ENCODE results near the gene SGIP1.

The SGIP1 gene

DNA sequence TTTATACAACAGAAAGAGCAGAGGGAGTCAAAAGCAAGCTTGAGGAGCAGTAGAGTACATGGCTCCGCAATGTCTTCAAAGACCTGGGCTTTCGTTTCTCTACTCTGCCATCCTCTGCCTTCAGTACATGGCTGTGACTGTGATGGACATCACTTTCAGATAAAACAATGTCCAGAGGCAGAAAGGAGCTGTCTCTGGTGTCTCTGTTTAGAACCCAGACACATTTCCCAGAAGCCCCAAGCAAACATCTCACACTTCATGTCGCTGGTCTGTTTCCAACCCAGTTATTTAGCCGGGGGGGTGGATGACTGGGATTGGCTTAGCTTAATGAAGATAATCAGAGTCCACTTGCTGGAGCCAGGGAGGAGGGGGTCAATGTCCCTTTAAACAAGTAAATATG lies 25.6 kb downstream of the SGIP1 start:
- H3K4me1 ChIP-seq (ENCODE audit: control insufficient read depth, low read length): no peaks in the 10 kb centered on the region
- no peak overlapping the region for H3K27ac ChIP-seq (ENCODE audit: low read depth, low read length)
- H4K20me1 ChIP-seq (ENCODE audit: control insufficient read depth, insufficient read depth, low read depth, low read length): no peaks in the 10 kb centered on the region
- H3F3A ChIP-seq (ENCODE audit: control insufficient read depth, insufficient read depth): no peaks in the 10 kb centered on the region
- no peak overlapping the region for H3K4me3 ChIP-seq (ENCODE audit: low read length)
- no peaks in the 10 kb centered on the region for H3K79me2 ChIP-seq (ENCODE audit: control insufficient read depth, low read length)
- H3K4me2 ChIP-seq (ENCODE audit: low read length): no peak overlapping the region
- no peaks in the 10 kb centered on the region for H3K9me2 ChIP-seq (replicated peaks; ENCODE audit: control insufficient read depth, low read length)
- H3K36me3 ChIP-seq (ENCODE audit: control insufficient read depth, low read length): no peaks in the 10 kb centered on the region
- H3K27me3 ChIP-seq (ENCODE audit: control insufficient read depth, low read length): peaks cover 13% of the 10 kb centered on the region; the same call in 1 of the 2 replicates
- TF ChIP-seq EZH2phosphoT487 (IDR thresholded peaks at IDR 0.05; ENCODE audit: borderline replicate concordance, low read length): no peak
- TF ChIP-seq, protein P1, sequence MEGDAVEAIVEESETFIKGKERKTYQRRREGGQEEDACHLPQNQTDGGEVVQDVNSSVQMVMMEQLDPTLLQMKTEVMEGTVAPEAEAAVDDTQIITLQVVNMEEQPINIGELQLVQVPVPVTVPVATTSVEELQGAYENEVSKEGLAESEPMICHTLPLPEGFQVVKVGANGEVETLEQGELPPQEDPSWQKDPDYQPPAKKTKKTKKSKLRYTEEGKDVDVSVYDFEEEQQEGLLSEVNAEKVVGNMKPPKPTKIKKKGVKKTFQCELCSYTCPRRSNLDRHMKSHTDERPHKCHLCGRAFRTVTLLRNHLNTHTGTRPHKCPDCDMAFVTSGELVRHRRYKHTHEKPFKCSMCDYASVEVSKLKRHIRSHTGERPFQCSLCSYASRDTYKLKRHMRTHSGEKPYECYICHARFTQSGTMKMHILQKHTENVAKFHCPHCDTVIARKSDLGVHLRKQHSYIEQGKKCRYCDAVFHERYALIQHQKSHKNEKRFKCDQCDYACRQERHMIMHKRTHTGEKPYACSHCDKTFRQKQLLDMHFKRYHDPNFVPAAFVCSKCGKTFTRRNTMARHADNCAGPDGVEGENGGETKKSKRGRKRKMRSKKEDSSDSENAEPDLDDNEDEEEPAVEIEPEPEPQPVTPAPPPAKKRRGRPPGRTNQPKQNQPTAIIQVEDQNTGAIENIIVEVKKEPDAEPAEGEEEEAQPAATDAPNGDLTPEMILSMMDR (IDR thresholded peaks at IDR 0.05; ENCODE audit: low read depth, low read length, poor library complexity, severe bottlenecking): no peak
- H3K9me3 ChIP-seq (ENCODE audit: control insufficient read depth, insufficient read depth, low read length): no peaks in the 10 kb centered on the region

DNA sequence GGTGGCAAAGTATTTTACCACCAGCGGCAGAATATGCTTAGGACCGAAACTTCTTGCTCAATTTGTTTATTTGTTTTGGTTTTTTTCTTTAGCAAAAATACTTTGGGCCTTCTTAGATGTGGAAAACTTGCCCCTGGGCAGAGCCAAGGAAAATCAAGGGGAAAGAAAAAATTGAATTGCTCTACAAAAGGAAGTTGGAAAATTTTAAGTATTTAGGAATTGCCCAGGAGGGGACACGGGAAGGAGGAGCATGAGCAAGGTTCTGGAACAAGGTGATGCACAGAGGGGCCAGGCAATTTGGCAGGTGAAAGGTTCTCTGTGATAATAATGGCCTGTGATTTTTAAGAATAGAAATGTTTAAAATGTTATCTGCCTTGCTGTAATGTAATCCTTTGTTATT lies 28.6 kb downstream of the SGIP1 start:
- no peak for TF ChIP-seq EZH2phosphoT487 (IDR thresholded peaks at IDR 0.05; ENCODE audit: borderline replicate concordance, low read length)
- TF ChIP-seq, protein P1 (IDR thresholded peaks at IDR 0.05; ENCODE audit: low read depth, low read length, poor library complexity, severe bottlenecking): no peak
- H3K27ac ChIP-seq (ENCODE audit: low read depth, low read length): no peak overlapping the region

DNA sequence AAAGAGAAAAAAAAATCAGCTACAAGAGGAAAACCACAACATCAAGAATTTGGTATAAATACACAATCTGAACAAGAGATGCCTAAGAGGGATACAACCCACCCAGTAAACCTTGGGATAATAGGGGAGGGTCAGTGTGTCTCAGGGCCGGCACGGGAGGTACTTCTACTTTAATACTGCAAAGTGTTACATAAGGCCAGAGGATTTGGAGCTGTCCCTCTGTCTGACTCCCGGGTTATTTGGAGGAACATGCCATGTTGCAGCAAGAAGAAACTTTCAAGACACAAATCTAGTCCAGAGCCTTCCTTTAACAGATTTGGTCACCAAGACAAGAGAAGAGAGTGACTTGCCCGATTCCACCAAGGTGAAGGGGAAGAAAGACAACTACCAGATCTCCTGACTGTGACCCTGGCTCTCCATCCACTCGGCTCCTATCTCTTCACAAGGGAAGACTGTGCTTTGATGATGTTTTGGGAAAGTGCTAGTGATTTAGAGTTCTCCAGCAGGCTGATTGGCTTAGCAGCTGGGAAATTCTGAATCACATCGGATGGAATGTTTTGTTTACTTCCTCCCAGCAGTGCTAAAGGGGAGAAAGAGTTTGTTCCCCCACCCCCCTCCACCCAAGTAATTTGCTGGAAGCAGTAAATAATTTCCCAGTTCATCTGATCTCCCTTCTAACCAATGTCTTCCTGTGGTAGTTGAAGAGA lies 29.3 kb downstream of the SGIP1 start:
- Histone ChIP-seq H3K9me2 (replicated peaks; ENCODE audit: control insufficient read depth, low read length) (no peaks in the 10 kb centered on the region), H4K20me1 (ENCODE audit: control insufficient read depth, insufficient read depth, low read depth, low read length) (no peaks in the 10 kb centered on the region), H3K4me3 (ENCODE audit: low read length) (no peak overlapping the region), H3K27ac (ENCODE audit: low read depth, low read length) (no peak overlapping the region), H3F3A (ENCODE audit: control insufficient read depth, insufficient read depth) (no peaks in the 10 kb centered on the region), H3K9me3 (ENCODE audit: control insufficient read depth, insufficient read depth, low read length) (no peaks in the 10 kb centered on the region), H3K4me1 (ENCODE audit: control insufficient read depth, low read length) (no peaks in the 10 kb centered on the region), H3K79me2 (ENCODE audit: control insufficient read depth, low read length) (no peaks in the 10 kb centered on the region), H3K4me2 (ENCODE audit: low read length) (no peak overlapping the region), H3K36me3 (ENCODE audit: control insufficient read depth, low read length) (no peaks in the 10 kb centered on the region), H3K27me3 (ENCODE audit: control insufficient read depth, low read length) (peaks cover 13% of the 10 kb centered on the region; the same call in 1 of the 2 replicates)
- TF ChIP-seq, protein P1 (IDR thresholded peaks at IDR 0.05; ENCODE audit: low read depth, low read length, poor library complexity, severe bottlenecking): no peak
- no peak for TF ChIP-seq EZH2phosphoT487 (IDR thresholded peaks at IDR 0.05; ENCODE audit: borderline replicate concordance, low read length)

More for the DNA sequence above, 28.6 kb downstream of the SGIP1 start:
- Histone ChIP-seq H3K9me3 (ENCODE audit: control insufficient read depth, insufficient read depth, low read length) (no peaks in the 10 kb centered on the region), H3K4me1 (ENCODE audit: control insufficient read depth, low read length) (no peaks in the 10 kb centered on the region), H3K27me3 (ENCODE audit: control insufficient read depth, low read length) (peaks cover 13% of the 10 kb centered on the region; the same call in 1 of the 2 replicates), H3K79me2 (ENCODE audit: control insufficient read depth, low read length) (no peaks in the 10 kb centered on the region), H3K9me2 (replicated peaks; ENCODE audit: control insufficient read depth, low read length) (no peaks in the 10 kb centered on the region), H4K20me1 (ENCODE audit: control insufficient read depth, insufficient read depth, low read depth, low read length) (no peaks in the 10 kb centered on the region), H3K4me3 (ENCODE audit: low read length) (no peak overlapping the region), H3K36me3 (ENCODE audit: control insufficient read depth, low read length) (no peaks in the 10 kb centered on the region), H3K4me2 (ENCODE audit: low read length) (no peak overlapping the region), H3F3A (ENCODE audit: control insufficient read depth, insufficient read depth) (no peaks in the 10 kb centered on the region)

Data from DOHH2 (cell line).